Neuronal stem cell (in vitro differentiated cells): Measurements from ENCODE around the gene ARHGAP12.

ENCODE experiments used
- DNase-seq: peaks from one replicate; pipeline ENCODE4 v3.0.0-alpha.2; 2013; ENCODE audit warnings: low spot score
- H2AFZ ChIP-seq: one replicate; pipeline ENCODE4 v1.6.1; 2013; ENCODE audit warnings: mild to moderate bottlenecking, low read length, inconsistent platforms
- H2AK5ac ChIP-seq: 2 replicates; pipeline ENCODE4 v1.6.1; 2013; ENCODE audit warnings: low read depth, mild to moderate bottlenecking, inconsistent platforms, low read length, moderate library complexity, mixed read lengths
- H2BK120ac ChIP-seq: 2 replicates; pipeline ENCODE4 v1.6.1; 2013; ENCODE audit warnings: low read depth, mild to moderate bottlenecking, inconsistent platforms, low read length, moderate library complexity, mixed read lengths
- H2BK12ac ChIP-seq: one replicate; pipeline ENCODE4 v1.6.1; 2013; ENCODE audit warnings: low read length, inconsistent platforms
- H2BK15ac ChIP-seq: 2 replicates; pipeline ENCODE4 v1.6.1; 2013; ENCODE audit warnings: mild to moderate bottlenecking, low read length, inconsistent platforms, mixed read lengths
- H2BK5ac ChIP-seq: one replicate; pipeline ENCODE4 v1.6.1; 2013; ENCODE audit warnings: inconsistent platforms, mild to moderate bottlenecking, low read length, moderate library complexity
- H3K14ac ChIP-seq: one replicate; pipeline ENCODE4 v1.6.1; 2013; ENCODE audit warnings: low read length, inconsistent platforms
- H3K18ac ChIP-seq: 2 replicates; pipeline ENCODE4 v1.6.1; 2013; ENCODE audit warnings: low read length, inconsistent platforms
- H3K23ac ChIP-seq: 2 replicates; pipeline ENCODE4 v1.6.1; 2013; ENCODE audit warnings: low read depth, mild to moderate bottlenecking, mixed read lengths, low read length, inconsistent platforms; ENCODE audit not compliant: poor library complexity
- H3K27ac ChIP-seq: replicated peaks from 3 replicates; pipeline ENCODE4 v1.5.1; 2013; ENCODE audit warnings: low read length, inconsistent platforms
- H3K27me3 ChIP-seq, 3 experiments: 2 replicates each; pipeline ENCODE4 v1.6.1; 2013; ENCODE audit warnings: low read length in 3 of 3, mild to moderate bottlenecking in 2 of 3, inconsistent platforms in 1 of 3, low read depth in 1 of 3, mixed read lengths in 1 of 3, moderate library complexity in 1 of 3; ENCODE audit not compliant: control insufficient read depth in 3 of 3, insufficient read depth in 3 of 3
- H3K36me3 ChIP-seq, 2 donors: replicated peaks in 1 of 2; 2 replicates each; pipeline ENCODE4 v1.6.1; 2013; ENCODE audit warnings: low read length in 2 of 2; ENCODE audit not compliant: control insufficient read depth in 2 of 2, insufficient read depth in 2 of 2
- H3K4ac ChIP-seq: 2 replicates; pipeline ENCODE4 v1.6.1; 2013; ENCODE audit warnings: inconsistent platforms, mild to moderate bottlenecking, low read length, moderate library complexity
- H3K4me1 ChIP-seq, 2 donors: 1 replicate in 1 of 2; 2 replicates in 1 of 2; pipeline ENCODE4 v1.6.1; 2013; ENCODE audit warnings: low read length in 2 of 2, low read depth in 1 of 2; ENCODE audit not compliant: control insufficient read depth in 2 of 2, insufficient read depth in 1 of 2
- H3K4me2 ChIP-seq: one replicate; pipeline ENCODE4 v1.6.1; 2013; ENCODE audit warnings: mild to moderate bottlenecking, low read length, inconsistent platforms; ENCODE audit not compliant: insufficient read depth, poor library complexity, severe bottlenecking
- H3K4me3 ChIP-seq, 2 donors: 2 replicates each; pipeline ENCODE4 v1.5.1; 2013; ENCODE audit warnings: low read length in 2 of 2, mild to moderate bottlenecking in 2 of 2, inconsistent platforms in 1 of 2, moderate library complexity in 1 of 2
- H3K79me1 ChIP-seq: one replicate; pipeline ENCODE4 v1.6.1; 2013; ENCODE audit warnings: low read depth, mild to moderate bottlenecking, inconsistent platforms, low read length, moderate library complexity
- H3K9ac ChIP-seq: one replicate; pipeline ENCODE4 v1.6.1; 2013; ENCODE audit warnings: mild to moderate bottlenecking, low read depth, low read length, inconsistent platforms; ENCODE audit not compliant: poor library complexity
- H3K9me3 ChIP-seq, 2 donors: replicated peaks in 1 of 2; 2 replicates each; pipeline versions ENCODE3 to v1.6.1; 2013; ENCODE audit warnings: low read length in 2 of 2, mild to moderate bottlenecking in 2 of 2, inconsistent platforms in 1 of 2, low read depth in 1 of 2, mixed read lengths in 1 of 2, moderate library complexity in 1 of 2; ENCODE audit not compliant: control insufficient read depth in 2 of 2, insufficient read depth in 1 of 2
- H4K8ac ChIP-seq: one replicate; pipeline ENCODE4 v1.6.1; 2013; ENCODE audit warnings: low read depth, mild to moderate bottlenecking, inconsistent platforms, low read length, moderate library complexity
- H4K91ac ChIP-seq: one replicate; pipeline ENCODE4 v1.6.1; 2013; ENCODE audit warnings: low read length, low read depth, mild to moderate bottlenecking, inconsistent platforms; ENCODE audit not compliant: poor library complexity
- WGBS, 2 donors: extraction: QIAGEN DNeasy Blood & Tissue Kit; methylation state at CpG; one replicate each; pipeline ENCODE4 v1.1.7; 2013; ENCODE audit warnings: missing lambda C conversion rate in 2 of 2, mixed read lengths in 1 of 2; ENCODE audit not compliant: insufficient read length in 2 of 2, insufficient replicate concordance in 1 of 2; ENCODE audit errors: extremely low coverage in 2 of 2; 5-methylcytosine and 5-hydroxymethylcytosine counted together

Gene ARHGAP12

DNA sequence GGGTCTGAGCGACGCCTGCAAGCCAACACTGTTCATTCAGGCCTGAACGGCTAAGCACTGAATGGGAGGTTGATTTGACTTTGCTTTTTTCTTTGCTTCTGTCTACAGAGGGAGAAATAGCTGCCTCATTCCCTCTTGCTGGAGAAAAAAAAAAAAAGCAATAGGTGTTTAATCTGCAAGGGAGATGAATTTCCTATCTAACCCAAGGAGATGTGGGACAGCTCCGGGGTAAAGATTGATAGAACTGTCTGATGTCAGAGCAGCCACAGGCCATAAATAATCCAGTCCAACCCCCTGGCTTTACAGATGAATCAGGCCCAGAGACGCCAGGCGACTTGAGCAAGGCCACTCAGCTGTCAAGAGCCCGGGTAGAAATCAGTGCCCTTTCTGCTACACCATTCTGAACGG lies 168.0 kb downstream of the ARHGAP12 start:
- Histone ChIP-seq H3K4ac (no peak overlapping the region), H3K27me3 (no peaks in the 10 kb centered on the region), H2AFZ (peak overlapping the region; percentile 89), H2BK15ac (no peak overlapping the region), H3K14ac (no peak overlapping the region), H3K9me3 (peaks cover 0 to 2% of the 10 kb centered on the region in 2 donors), H3K4me3 (peak overlapping the region; percentile 50 to 61), H4K91ac (no peak overlapping the region), H3K9ac (no peak overlapping the region), H3K79me1 (no peaks in the 10 kb centered on the region), H2BK12ac (no peak overlapping the region), H3K23ac (no peak overlapping the region), H3K4me1 (peaks cover 5 to 27% of the 10 kb centered on the region in 2 donors), H3K36me3 (no peaks in the 10 kb centered on the region), H2BK5ac (no peak overlapping the region), H4K8ac (no peak overlapping the region), H3K18ac (peak overlapping the region; percentile 11), H3K4me2 (peak overlapping the region; percentile 59), H2BK120ac (no peak overlapping the region), H2AK5ac (no peak overlapping the region), H3K27ac (peak overlapping the region; percentile 86)
- no peak for DNase-seq
- no CpG with 5 or more reads among the region's 8 CpGs for WGBS, 2 donors

DNA sequence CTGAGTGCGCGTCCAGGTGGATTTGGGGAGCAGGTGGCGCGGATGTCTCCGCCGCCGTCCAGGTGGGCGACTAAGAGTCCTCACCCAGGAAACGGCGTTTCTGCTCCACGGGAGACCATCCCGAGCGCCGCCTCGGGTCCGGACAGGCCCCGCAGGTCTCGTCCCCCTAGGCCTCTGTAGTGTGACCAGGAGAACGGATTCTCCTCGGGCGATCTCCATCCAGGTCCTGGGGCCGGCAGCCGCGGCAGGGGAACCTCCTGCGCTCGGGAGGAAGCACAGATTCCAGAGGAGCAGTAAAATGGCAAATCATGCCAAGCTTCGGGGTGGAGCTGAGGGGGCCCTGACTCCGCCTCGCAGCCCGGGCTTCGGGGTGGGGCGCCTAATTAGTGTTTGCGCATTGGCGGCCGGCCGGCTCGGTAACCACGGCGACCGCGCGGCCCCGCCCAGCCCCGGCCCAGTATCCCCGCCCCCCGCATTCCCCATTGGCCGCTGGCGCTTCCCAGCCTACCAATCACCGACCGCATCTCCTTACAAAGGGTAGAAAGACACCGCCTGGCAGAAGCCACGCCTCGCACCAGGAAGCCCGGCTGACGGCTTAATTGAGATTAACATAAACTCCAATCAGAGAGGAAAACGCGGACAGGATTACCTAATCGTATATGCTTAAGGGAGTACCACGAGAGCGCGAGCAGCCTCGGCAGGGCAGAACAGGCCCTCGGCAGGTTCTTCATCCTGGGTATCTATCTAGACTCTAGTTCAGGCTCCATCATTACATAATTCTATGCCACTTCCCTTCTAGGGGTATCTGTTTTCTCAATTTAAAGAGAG lies 168.6 kb downstream of the ARHGAP12 start:
- H3K18ac ChIP-seq = peak overlapping the region; percentile 98
- no peak overlapping the region for H4K91ac ChIP-seq
- peak overlapping the region; percentile 97 for H2AFZ ChIP-seq
- H3K27me3 ChIP-seq = no peaks in the 10 kb centered on the region
- peak overlapping the region; percentile 78 for H2BK12ac ChIP-seq
- no peak overlapping the region for H2BK120ac ChIP-seq
- peak; percentile 94 for DNase-seq
- peak overlapping the region; percentile 86 for H3K4me2 ChIP-seq
- H4K8ac ChIP-seq = no peak overlapping the region
- no peak overlapping the region for H3K4ac ChIP-seq
- H3K4me1 ChIP-seq = peaks cover 6 to 28% of the 10 kb centered on the region in 2 donors
- H3K27ac ChIP-seq = peak overlapping the region; percentile 98
- H3K9ac ChIP-seq = peak overlapping the region; percentile 78
- H3K9me3 ChIP-seq = peaks cover 0 to 2% of the 10 kb centered on the region in 2 donors
- peak overlapping the region; percentile 79 for H2BK15ac ChIP-seq
- H3K4me3 ChIP-seq = peak overlapping the region; percentile 77 to 86
- H2AK5ac ChIP-seq = no peak overlapping the region
- H2BK5ac ChIP-seq = peak overlapping the region; percentile 67
- no peak overlapping the region for H3K14ac ChIP-seq
- peak overlapping the region; percentile 74 for H3K23ac ChIP-seq
- no CpG with 5 or more reads among the region's 63 CpGs for WGBS, 2 donors
- no peaks in the 10 kb centered on the region for H3K79me1 ChIP-seq
- H3K36me3 ChIP-seq = no peaks in the 10 kb centered on the region

DNA sequence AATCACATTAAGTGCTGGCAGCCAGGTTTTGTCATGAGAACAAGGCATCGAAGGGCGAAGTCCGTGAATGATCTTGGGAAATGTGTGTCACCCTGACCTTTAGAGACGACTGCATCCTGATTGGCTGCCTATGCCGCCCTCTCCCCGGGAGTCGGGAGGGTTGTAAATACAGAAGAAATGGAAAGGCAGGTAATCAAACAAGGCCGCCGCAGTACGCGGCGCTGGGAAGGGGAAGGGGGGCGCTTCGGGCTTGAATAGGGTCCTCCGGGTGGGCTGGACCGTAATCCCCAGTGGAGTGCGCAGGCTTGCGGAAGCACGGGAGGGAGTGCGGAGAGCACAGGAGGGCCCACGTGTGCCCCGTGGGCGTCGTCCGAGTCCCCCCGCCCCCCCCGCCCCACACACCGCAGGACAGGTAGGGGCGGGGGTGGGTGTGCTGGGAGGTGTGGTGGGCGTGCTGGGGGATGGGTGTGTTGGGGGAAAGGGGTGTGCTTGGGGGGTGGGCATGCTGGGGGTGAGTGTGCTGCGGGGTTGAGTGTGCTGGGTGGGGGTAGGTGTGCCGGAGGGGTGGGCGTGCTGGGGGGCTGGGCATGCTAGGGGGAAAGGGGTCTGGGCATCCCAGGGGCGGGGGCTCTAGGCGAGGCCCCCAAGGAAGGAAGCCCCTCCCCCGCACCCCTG lies 169.4 kb downstream of the ARHGAP12 start:
- Histone ChIP-seq H3K9ac (peak overlapping the region; percentile 78), H2BK12ac (peak overlapping the region; percentile 78), H2BK15ac (peak overlapping the region; percentile 79), H3K9me3 (no peaks in the 10 kb centered on the region), H2BK120ac (no peak overlapping the region), H3K4ac (no peak overlapping the region), H2AFZ (peak overlapping the region; percentile 97), H3K23ac (peak overlapping the region; percentile 74), H2AK5ac (no peak overlapping the region), H3K4me3 (peak overlapping the region; percentile 77 to 86), H3K4me1 (peaks cover 7 to 33% of the 10 kb centered on the region in 2 donors), H3K27ac (peak overlapping the region; percentile 98), H4K91ac (no peak overlapping the region), H3K36me3 (no peaks in the 10 kb centered on the region), H3K4me2 (peak overlapping the region; percentile 86), H2BK5ac (peak overlapping the region; percentile 67), H3K27me3 (no peaks in the 10 kb centered on the region), H4K8ac (no peak overlapping the region), H3K79me1 (no peaks in the 10 kb centered on the region), H3K18ac (peak overlapping the region; percentile 98), H3K14ac (no peak overlapping the region)
- no CpG with 5 or more reads among the region's 36 CpGs for WGBS, 2 donors
- peak; percentile 54 for DNase-seq

DNA sequence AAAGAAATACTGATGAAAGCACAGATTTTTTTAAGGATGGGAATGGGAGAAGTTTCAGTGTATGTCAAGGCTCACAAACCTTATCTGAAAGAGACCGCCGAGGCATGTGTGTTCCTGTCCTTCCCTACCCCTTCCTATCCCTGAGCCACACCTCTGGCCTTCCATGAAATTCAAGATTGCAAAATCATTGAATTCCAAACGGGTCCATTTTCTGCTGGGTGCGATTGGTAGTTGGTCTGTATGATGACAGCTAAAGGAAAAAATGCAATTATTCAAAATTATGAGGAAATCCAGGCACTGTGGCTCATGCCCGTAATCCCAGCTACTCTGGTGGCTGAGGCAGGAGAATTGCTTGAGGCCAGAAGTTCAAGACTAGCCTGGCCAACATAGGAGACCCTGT lies 170.1 kb downstream of the ARHGAP12 start:
- Histone ChIP-seq H3K79me1 (no peaks in the 10 kb centered on the region), H4K91ac (no peak overlapping the region), H3K4me2 (no peak overlapping the region), H2AFZ (no peak overlapping the region), H2BK12ac (no peak overlapping the region), H3K4me3 (no peak overlapping the region), H3K4ac (no peak overlapping the region), H2BK15ac (no peak overlapping the region), H3K36me3 (no peaks in the 10 kb centered on the region), H3K27ac (no peak overlapping the region), H3K18ac (no peak overlapping the region), H3K14ac (no peak overlapping the region), H3K27me3 (no peaks in the 10 kb centered on the region), H2BK5ac (no peak overlapping the region), H3K4me1 (peaks cover 7 to 33% of the 10 kb centered on the region in 2 donors), H2AK5ac (no peak overlapping the region), H4K8ac (no peak overlapping the region), H2BK120ac (no peak overlapping the region), H3K23ac (no peak overlapping the region), H3K9ac (no peak overlapping the region), H3K9me3 (no peaks in the 10 kb centered on the region)
- WGBS, 2 donors = no CpG with 5 or more reads among the region's 5 CpGs
- DNase-seq = no peak
